Measurements from ENCODE around the gene CHCHD6. TPM values are rescaled to one million over a fixed set of nuclear protein-coding genes. Genes with fewer than 3 reads are reported as not detected.

CHCHD6 gene
- total and polyA plus RNA-seq, 2 donors (not counting 3 experiments of a cell fraction or from before 2014, with no cell fraction given) = 8.4 to 10.1 TPM

DNA sequence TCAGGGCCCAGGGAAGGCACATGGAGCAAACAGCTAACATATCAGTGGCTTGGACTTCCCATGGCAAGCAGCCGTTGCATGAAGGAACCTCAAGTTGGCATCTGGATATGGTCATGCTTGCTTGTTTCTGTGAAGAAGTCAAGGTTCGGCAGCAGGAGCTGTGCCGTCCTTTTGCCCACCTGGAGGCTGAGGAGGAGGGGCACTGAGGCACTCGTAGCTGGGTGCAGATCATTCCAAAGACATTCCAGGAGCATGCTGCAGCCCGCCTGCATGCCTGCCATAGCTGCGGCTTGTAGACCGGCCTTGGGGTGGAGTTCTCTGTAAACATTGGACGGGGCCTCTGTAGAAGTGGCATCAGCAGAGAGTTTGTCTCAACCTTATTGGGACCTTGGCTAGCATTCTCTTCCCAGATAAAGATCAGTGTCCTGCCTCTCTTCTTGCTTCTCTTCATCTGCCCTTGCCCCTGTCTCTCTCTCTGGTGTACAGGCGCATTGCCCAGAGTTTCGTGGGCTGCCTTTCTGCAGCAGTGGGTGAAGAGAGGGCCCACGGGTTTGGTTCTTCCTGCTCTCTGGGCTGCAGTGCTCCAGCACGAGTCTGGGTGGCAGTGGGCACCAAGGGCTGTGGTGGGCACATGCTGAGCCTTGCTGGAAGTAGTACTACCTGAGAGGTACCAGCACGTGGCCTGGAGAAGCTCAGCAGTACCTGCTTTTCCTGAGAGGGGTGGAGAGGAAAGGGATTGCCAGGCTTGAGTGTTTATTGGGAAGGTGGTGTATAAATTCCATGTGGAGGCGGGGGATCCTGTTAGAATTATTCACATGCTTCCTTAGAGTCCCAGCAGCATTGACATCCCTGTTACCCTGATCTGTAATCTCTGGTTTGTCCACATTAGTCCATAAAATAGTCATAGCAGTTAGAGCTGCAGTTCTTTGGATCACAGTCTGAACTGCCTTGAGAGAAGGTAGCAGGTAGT is 49.4 kb downstream of the CHCHD6 start:
- ChIA-PET CTCF (interaction anchor here (0.8 to 2.5 kb wide), 10 partner anchors 9 to 791 kb away, joined by 3 to 16 read pairs (median 4); partner anchors contain the start of gene PLXNA1), POLR2A (no interaction called here)
- Histone ChIP-seq H2AFZ (ENCODE audit: low read depth, low read length) (no peak overlapping the region), H3K9me3 (replicated peaks; ENCODE audit: control insufficient read depth, insufficient read depth, low read length) (no peaks in the 10 kb centered on the region), H3K4me3 (replicated peaks in 1 of 3; ENCODE audit: insufficient read depth in 1 of 3, low read depth in 1 of 3, low read length in 3 of 3) (no peak overlapping the region), H3K9me1 (replicated peaks; ENCODE audit: control insufficient read depth, extremely low read depth, insufficient read depth, low read length) (no peaks in the 10 kb centered on the region), H3K9ac (replicated peaks; ENCODE audit: extremely low read depth, insufficient read depth, low read length) (no peak overlapping the region), H3K36me3 (ENCODE audit: control insufficient read depth in 2 of 2, extremely low read depth in 1 of 2, insufficient read depth in 2 of 2, low read length in 2 of 2) (no peaks in the 10 kb centered on the region), H3K79me2 (ENCODE audit: control insufficient read depth, insufficient read depth, low read length) (no peaks in the 10 kb centered on the region), H3K27ac (ENCODE audit: insufficient read depth, low read depth, low read length) (no peak overlapping the region), H3K27me3 (ENCODE audit: control insufficient read depth in 2 of 2, insufficient read depth in 2 of 2, low read length in 2 of 2) (no peaks in the 10 kb centered on the region), H4K20me1 (replicated peaks; ENCODE audit: control insufficient read depth, extremely low read depth, insufficient read depth, low read length) (no peaks in the 10 kb centered on the region), H3K4me1 (ENCODE audit: control insufficient read depth, extremely low read depth, insufficient read depth, low read length) (no peaks in the 10 kb centered on the region), H3K4me2 (ENCODE audit: insufficient read depth, low read length) (no peak overlapping the region)
- dilution Hi-C loops (cut with MboI; ENCODE audit: extremely low pct_ligation_motif_present, low sequenced_read_pairs) (no loop called here), intact Hi-C loops (cut with micrococcal nuclease) (loop anchor here (2.0 kb wide), 1 partner anchor 75 kb away; no protein-coding TSS in a partner anchor)
- no TSS peak for BruUV-seq (replicated peaks)
- no peak for DNase-seq (ENCODE audit: low read depth, low spot score)
- TF ChIP-seq POLR2A (IDR thresholded peaks at IDR 0.05; ENCODE audit: low read depth, low read length) = no peak
- FAIRE-seq = no peak

DNA sequence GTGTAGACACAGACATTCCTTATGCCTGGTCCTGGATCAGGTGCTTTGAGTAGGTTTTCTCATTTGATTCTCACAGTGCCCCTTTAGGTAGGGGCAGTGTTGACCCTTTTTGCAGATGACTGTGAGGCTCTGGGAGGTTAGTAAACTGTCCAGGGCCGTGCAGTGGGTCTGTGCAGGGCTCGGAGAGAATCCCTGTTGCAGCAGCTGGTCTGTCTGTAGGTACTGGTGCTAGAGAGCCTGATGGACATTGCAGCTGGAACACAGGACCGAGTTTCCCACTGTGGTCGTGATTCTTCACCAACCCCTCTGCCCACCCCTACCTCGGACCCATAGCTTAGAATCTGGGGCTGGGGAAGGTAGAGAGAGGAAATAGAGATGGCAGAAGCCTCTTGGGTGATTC is 51.8 kb downstream of the CHCHD6 start:
- no peaks in the 10 kb centered on the region for H3K9me3 ChIP-seq (replicated peaks; ENCODE audit: control insufficient read depth, insufficient read depth, low read length)
- no peak for TF ChIP-seq GATA2 (IDR thresholded peaks at IDR 0.05; ENCODE audit: insufficient read depth, insufficient read length, low read depth, low read length)
- no peaks in the 10 kb centered on the region for H3K79me2 ChIP-seq (ENCODE audit: control insufficient read depth, insufficient read depth, low read length)
- intact Hi-C loops (cut with micrococcal nuclease) = no loop called here
- no peak overlapping the region for H3K27ac ChIP-seq (ENCODE audit: insufficient read depth, low read depth, low read length)
- ChIA-PET POLR2A (no interaction called here), CTCF (interaction anchor here (1.7 to 1.8 kb wide), 2 partner anchors 205 to 700 kb away, joined by 5 to 11 read pairs; no protein-coding TSS in a partner anchor)
- no peaks in the 10 kb centered on the region for H3K4me1 ChIP-seq (ENCODE audit: control insufficient read depth, extremely low read depth, insufficient read depth, low read length)
- DNase-seq (ENCODE audit: low read depth, low spot score) = no peak
- H3K9me1 ChIP-seq (replicated peaks; ENCODE audit: control insufficient read depth, extremely low read depth, insufficient read depth, low read length) = no peaks in the 10 kb centered on the region
- H3K4me3 ChIP-seq (replicated peaks in 1 of 3; ENCODE audit: insufficient read depth in 1 of 3, low read depth in 1 of 3, low read length in 3 of 3) = no peak overlapping the region
- dilution Hi-C loops (cut with MboI; ENCODE audit: extremely low pct_ligation_motif_present, low sequenced_read_pairs) = no loop called here
- H3K36me3 ChIP-seq (ENCODE audit: control insufficient read depth in 2 of 2, extremely low read depth in 1 of 2, insufficient read depth in 2 of 2, low read length in 2 of 2) = no peaks in the 10 kb centered on the region
- no peaks in the 10 kb centered on the region for H3K27me3 ChIP-seq (ENCODE audit: control insufficient read depth in 2 of 2, insufficient read depth in 2 of 2, low read length in 2 of 2)
- no peak overlapping the region for H3K9ac ChIP-seq (replicated peaks; ENCODE audit: extremely low read depth, insufficient read depth, low read length)
- no TSS peak for BruUV-seq (replicated peaks)
- H3K4me2 ChIP-seq (ENCODE audit: insufficient read depth, low read length) = no peak overlapping the region
- FAIRE-seq = no peak
- no peaks in the 10 kb centered on the region for H4K20me1 ChIP-seq (replicated peaks; ENCODE audit: control insufficient read depth, extremely low read depth, insufficient read depth, low read length)
- no peak overlapping the region for H2AFZ ChIP-seq (ENCODE audit: low read depth, low read length)

Measured in endothelial cell of umbilical vein (primary cell).